NT2/D1 (cell line): Measurements from ENCODE around the gene UGT1A3.

Source experiments
- SUZ12 ChIP-seq: IDR thresholded peaks from 2 replicates; pipeline ENCODE4 v1.6.1; 2011; ENCODE audit not compliant: insufficient read length, insufficient read depth; ENCODE audit errors: extremely low read depth
- YY1 ChIP-seq: IDR thresholded peaks from 2 replicates; pipeline ENCODE4 v1.6.1; 2011; ENCODE audit not compliant: insufficient read length, insufficient read depth
- ZNF274 ChIP-seq: IDR thresholded peaks from 2 replicates; pipeline ENCODE4 v1.6.1; 2011; ENCODE audit warnings: mild to moderate bottlenecking, low read depth, low read length

DNA sequence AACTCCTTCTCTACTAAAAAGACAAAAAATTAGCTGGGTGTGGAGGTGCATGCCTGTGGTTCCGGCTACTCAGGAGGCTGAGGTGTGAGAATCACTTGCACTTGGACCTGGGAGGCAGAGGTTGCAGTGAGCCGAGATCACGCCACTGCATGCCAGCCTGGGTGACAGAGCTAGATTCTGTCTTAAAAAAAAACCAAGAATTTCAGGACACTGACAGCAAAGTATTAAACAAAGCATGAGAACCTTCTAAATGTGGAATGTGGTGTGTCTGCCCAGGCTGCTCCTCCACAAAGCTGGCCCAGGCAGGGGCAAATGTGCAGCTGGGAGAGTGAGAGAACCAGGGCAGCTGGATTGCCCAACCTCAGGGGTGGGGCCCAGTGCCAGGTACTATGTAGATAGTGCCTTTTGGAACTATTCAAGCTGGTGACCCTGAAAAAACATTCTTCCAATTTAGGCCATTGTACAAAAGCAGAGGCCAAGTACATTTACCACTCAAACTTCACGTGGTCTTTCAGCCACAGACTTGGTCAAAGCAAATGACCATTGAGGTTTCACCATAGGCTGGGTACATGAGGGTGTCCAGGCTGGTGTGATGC, 22.8 kb upstream of the UGT1A3 start:
- no peak for TF ChIP-seq ZNF274
- TF ChIP-seq YY1: no peak
- no peak for TF ChIP-seq SUZ12
